ENCODE data around the gene PODNL1.

GRCh38 chr19:13984186-13984585 is 46.0 kb upstream of the PODNL1 start:
- TF ChIP-seq CTCF (IDR thresholded peaks at IDR 0.05; ENCODE audit: low read depth, low read length, poor library complexity, severe bottlenecking) (no peak), EZH2phosphoT487 (IDR thresholded peaks at IDR 0.05; ENCODE audit: borderline replicate concordance, low read length) (no peak)
